H9 (cell line): ENCODE data around the gene IGFBP4. TPM values are rescaled to one million over a fixed set of nuclear protein-coding genes. Genes with fewer than 3 reads are reported as not detected.
"Not testable (repeated sequence)": the region's sequence is repeated elsewhere in the genome, so short reads cannot be mapped to it uniquely, and the experiment has no call there.

Source experiments
- DNase-seq: peaks from one replicate; pipeline ENCODE4 v3.0.0-alpha.2; 2017
- H2AFZ ChIP-seq: one replicate; pipeline ENCODE4 v1.6.1; 2013; ENCODE audit warnings: mild to moderate bottlenecking, low read length, control low read depth, moderate library complexity
- H2AK5ac ChIP-seq: 2 replicates; pipeline ENCODE4 v1.6.1; 2013; ENCODE audit warnings: low read length, control low read depth, mixed read lengths; ENCODE audit not compliant: insufficient read length
- H2BK120ac ChIP-seq: one replicate; pipeline ENCODE4 v1.6.1; 2013; ENCODE audit warnings: low read depth, mild to moderate bottlenecking, low read length, control low read depth, inconsistent platforms; ENCODE audit not compliant: poor library complexity, severe bottlenecking
- H2BK12ac ChIP-seq: 2 replicates; pipeline ENCODE4 v1.6.1; 2013; ENCODE audit warnings: low read length, control low read depth, mixed read lengths, low read depth; ENCODE audit not compliant: insufficient read length
- H2BK15ac ChIP-seq: 2 replicates; pipeline ENCODE4 v1.6.1; 2013; ENCODE audit warnings: low read depth, low read length, control low read depth
- H2BK20ac ChIP-seq: one replicate; pipeline ENCODE4 v1.6.1; 2013; ENCODE audit warnings: low read depth, mild to moderate bottlenecking, low read length, control low read depth, inconsistent platforms; ENCODE audit not compliant: poor library complexity, severe bottlenecking
- H2BK5ac ChIP-seq: 2 replicates; pipeline ENCODE4 v1.6.1; 2013; ENCODE audit warnings: low read length, control low read depth, mixed read lengths; ENCODE audit not compliant: insufficient read length
- H3K14ac ChIP-seq: 2 replicates; pipeline ENCODE4 v1.6.1; 2013; ENCODE audit warnings: low read length, control low read depth; ENCODE audit not compliant: insufficient read depth
- H3K18ac ChIP-seq: 2 replicates; pipeline ENCODE4 v1.6.1; 2013; ENCODE audit warnings: low read depth, mild to moderate bottlenecking, mixed read lengths, low read length, control low read depth; ENCODE audit not compliant: insufficient read length
- H3K23ac ChIP-seq: 2 replicates; pipeline ENCODE4 v1.6.1; 2013; ENCODE audit warnings: low read length, control low read depth, mixed read lengths, low read depth; ENCODE audit not compliant: insufficient read length
- H3K23me2 ChIP-seq: 2 replicates; pipeline ENCODE4 v1.6.1; 2013; ENCODE audit warnings: low read depth, mild to moderate bottlenecking, mixed read lengths, low read length, control low read depth; ENCODE audit not compliant: insufficient read length, poor library complexity, severe bottlenecking
- H3K27ac ChIP-seq: 2 replicates; pipeline ENCODE4 v1.5.1; 2013; ENCODE audit warnings: low read length, control low read depth, mixed read lengths, low read depth; ENCODE audit not compliant: insufficient read length
- H3K27me3 ChIP-seq: 2 replicates; pipeline ENCODE4 v1.6.1; 2013; ENCODE audit warnings: low read length, control low read depth, inconsistent platforms; ENCODE audit not compliant: insufficient read depth
- H3K4ac ChIP-seq: 2 replicates; pipeline ENCODE4 v1.6.1; 2013; ENCODE audit warnings: low read depth, mild to moderate bottlenecking, control low read depth, inconsistent platforms, low read length, moderate library complexity
- H3K4me1 ChIP-seq: 2 replicates; pipeline ENCODE4 v1.6.1; 2013; ENCODE audit warnings: low read length, control low read depth, inconsistent platforms; ENCODE audit not compliant: insufficient read depth
- H3K4me2 ChIP-seq: 2 replicates; pipeline ENCODE4 v1.6.1; 2013; ENCODE audit warnings: low read length, control low read depth, mixed read lengths; ENCODE audit not compliant: insufficient read length, insufficient read depth
- H3K56ac ChIP-seq: 2 replicates; pipeline ENCODE4 v1.6.1; 2013; ENCODE audit warnings: low read depth, mild to moderate bottlenecking, mixed read lengths, low read length, control low read depth; ENCODE audit not compliant: insufficient read length
- H3K79me1 ChIP-seq: 2 replicates; pipeline ENCODE4 v1.6.1; 2013; ENCODE audit warnings: low read depth, mild to moderate bottlenecking, moderate library complexity, low read length, control low read depth, inconsistent platforms; ENCODE audit not compliant: insufficient read depth, poor library complexity, severe bottlenecking
- H3K79me2 ChIP-seq: 2 replicates; pipeline ENCODE4 v1.6.1; 2013; ENCODE audit warnings: low read length, control low read depth, inconsistent platforms; ENCODE audit not compliant: insufficient read depth
- H3K9ac ChIP-seq: 2 replicates; pipeline ENCODE4 v1.6.1; 2013; ENCODE audit warnings: low read length, control low read depth, mixed read lengths; ENCODE audit not compliant: insufficient read length; ENCODE audit errors: extremely low read depth
- H3K9me3 ChIP-seq: one replicate; pipeline ENCODE4 v1.6.1; 2013; ENCODE audit warnings: low read depth, low read length, inconsistent platforms; ENCODE audit not compliant: control insufficient read depth
- H3T11ph ChIP-seq: one replicate; pipeline ENCODE4 v1.6.1; 2013; ENCODE audit warnings: mild to moderate bottlenecking, low read length, control low read depth, inconsistent platforms
- H4K20me1 ChIP-seq: one replicate; pipeline ENCODE4 v1.6.1; 2013; ENCODE audit not compliant: control insufficient read depth, insufficient read length, insufficient read depth
- H4K5ac ChIP-seq: 2 replicates; pipeline ENCODE4 v1.6.1; 2013; ENCODE audit warnings: low read depth, mild to moderate bottlenecking, mixed read lengths, low read length, control low read depth; ENCODE audit not compliant: insufficient read length
- H4K8ac ChIP-seq: replicated peaks from 2 replicates; pipeline ENCODE4 v1.6.1; 2013; ENCODE audit warnings: low read length, control low read depth, mixed read lengths, low read depth; ENCODE audit not compliant: insufficient read length
- H4K91ac ChIP-seq: 2 replicates; pipeline ENCODE4 v1.6.1; 2013; ENCODE audit warnings: low read depth, mild to moderate bottlenecking, moderate library complexity, mixed read lengths, low read length, control low read depth; ENCODE audit not compliant: insufficient read length
- H3K27ac Mint-ChIP-seq, 3 experiments: 2 replicates in 2 of 3; 3 replicates in 1 of 3; pipeline ENCODE4 v1.8.0; 2020 to 2021; ENCODE audit warnings: mixed read lengths in 3 of 3, mild to moderate bottlenecking in 1 of 3, moderate library complexity in 1 of 3
- H3K27me3 Mint-ChIP-seq: 2 replicates; pipeline ENCODE4 v1.8.0; 2021; ENCODE audit warnings: low read depth, mild to moderate bottlenecking, moderate library complexity, mixed read lengths
- H3K36me3 Mint-ChIP-seq, 3 experiments: 2 replicates in 2 of 3; 3 replicates in 1 of 3; pipeline ENCODE4 v1.8.0; 2020 to 2021; ENCODE audit warnings: low read depth in 3 of 3, mixed read lengths in 3 of 3; ENCODE audit not compliant: insufficient read depth in 1 of 3
- H3K4me1 Mint-ChIP-seq, 2 experiments: 2 replicates each; pipeline ENCODE4 v1.8.0; 2020; ENCODE audit warnings: mixed read lengths in 2 of 2
- H3K4me3 Mint-ChIP-seq, 2 experiments: 2 replicates in 1 of 2; 3 replicates in 1 of 2; pipeline ENCODE4 v1.8.0; 2020 to 2021; ENCODE audit warnings: mild to moderate bottlenecking in 2 of 2, mixed read lengths in 2 of 2, moderate library complexity in 1 of 2
- H3K9me3 Mint-ChIP-seq, 2 experiments: 2 replicates in 1 of 2; 3 replicates in 1 of 2; pipeline ENCODE4 v1.8.0; 2020; ENCODE audit warnings: mild to moderate bottlenecking in 2 of 2, mixed read lengths in 2 of 2, moderate library complexity in 1 of 2
- CTCF ChIP-seq: fragments of 200-600 bp; sonication (generic); conservative IDR thresholded peaks from 3 replicates; pipeline ENCODE4 v1.8.0; 2021; ENCODE audit warnings: antibody characterized with exemption, mild to moderate bottlenecking
- WGBS: extraction: QIAGEN DNeasy Blood & Tissue Kit; methylation state at CpG from one replicate; pipeline ENCODE4 v1.1.7; 2013; ENCODE audit warnings: missing lambda C conversion rate, low lambda C conversion rate, mixed read lengths; ENCODE audit not compliant: insufficient read length; ENCODE audit errors: extremely low coverage; 5-methylcytosine and 5-hydroxymethylcytosine counted together
- total RNA-seq: library from RNA; stranded (reverse); gene quantifications from 2 replicates; pipeline ENCODE4 v1.2.1, GENCODE V29; 2021

Gene IGFBP4
- total RNA-seq, 1 experiment from 2014 or later, result 49.9 TPM

- H3K9me3 ChIP-seq, result no peaks in the 10 kb centered on the region
- no peak overlapping the region for H3K56ac ChIP-seq
- H2BK20ac ChIP-seq, result no peak overlapping the region
- no peak overlapping the region for H4K91ac ChIP-seq
- H3K14ac ChIP-seq, result no peak overlapping the region
- H3K79me2 ChIP-seq, result peaks cover 5% of the 10 kb centered on the region; the same call in 1 of the 2 replicates
- TF ChIP-seq CTCF, result no peak
- no peak overlapping the region for H3T11ph ChIP-seq
- no peaks in the 10 kb centered on the region for H4K20me1 ChIP-seq
- no peak overlapping the region for H3K27ac ChIP-seq
- H4K5ac ChIP-seq, result no peak overlapping the region
- no peak overlapping the region for H2BK5ac ChIP-seq
- Mint-ChIP-seq H3K27me3 (no peaks in the 10 kb centered on the region), H3K4me3 (no peak overlapping the region), H3K27ac (peak overlapping the region in 1 of 3 experiments; percentile 95; a peak in 3 of 7 replicates), H3K9me3 (peaks cover 0 to 2% of the 10 kb centered on the region in 2 experiments; a peak in 1 of 5 replicates), H3K4me1 (peaks cover 41 to 54% of the 10 kb centered on the region in 2 experiments), H3K36me3 (peaks cover 57 to 75% (median 67%) of the 10 kb centered on the region in 3 experiments)
- no peak overlapping the region for H2AK5ac ChIP-seq
- no peak overlapping the region for H2BK15ac ChIP-seq
- H2BK120ac ChIP-seq, result no peak overlapping the region
- no peak overlapping the region for H3K4ac ChIP-seq
- no peak overlapping the region for H3K9ac ChIP-seq
- no peaks in the 10 kb centered on the region for H3K27me3 ChIP-seq
- DNase-seq, result no peak
- peaks cover 4% of the 10 kb centered on the region for H3K23me2 ChIP-seq
- H2AFZ ChIP-seq, result no peak overlapping the region
- H3K4me2 ChIP-seq, result no peak overlapping the region
- no peaks in the 10 kb centered on the region; the same call in 1 of the 2 replicates for H3K4me1 ChIP-seq
- no peak overlapping the region for H3K23ac ChIP-seq
- H2BK12ac ChIP-seq, result no peak overlapping the region
- H3K18ac ChIP-seq, result no peak overlapping the region
- no peak overlapping the region for H4K8ac ChIP-seq
- H3K79me1 ChIP-seq, result no peaks in the 10 kb centered on the region
These were observed 30.4 kb upstream of the IGFBP4 start for GRCh38 chr17:40412880-40413279.

GRCh38 chr17:40414312-40414711 is 28.9 kb upstream of the IGFBP4 start:
- Mint-ChIP-seq H3K27ac (peak overlapping the region in 1 of 3 experiments; percentile 58; a peak in 2 of 7 replicates), H3K4me1 (peaks cover 43 to 55% of the 10 kb centered on the region in 2 experiments), H3K36me3 (peaks cover 54 to 66% (median 60%) of the 10 kb centered on the region in 3 experiments)
- not testable (repeated sequence) for H4K5ac ChIP-seq, H3K14ac ChIP-seq, H3K79me2 ChIP-seq, H3K4me3 Mint-ChIP-seq, H2BK12ac ChIP-seq, H3K9ac ChIP-seq, H3K27me3 ChIP-seq, H3K23ac ChIP-seq, H3T11ph ChIP-seq, H3K9me3 Mint-ChIP-seq, H3K56ac ChIP-seq, H2BK5ac ChIP-seq, DNase-seq, H4K91ac ChIP-seq, H3K23me2 ChIP-seq, H2BK15ac ChIP-seq, H2BK20ac ChIP-seq, H3K27ac ChIP-seq, H3K79me1 ChIP-seq, H2AK5ac ChIP-seq, H2AFZ ChIP-seq, H3K9me3 ChIP-seq, H3K4me2 ChIP-seq, H4K20me1 ChIP-seq, H3K4ac ChIP-seq, H3K4me1 ChIP-seq, H4K8ac ChIP-seq, H3K18ac ChIP-seq, H3K27me3 Mint-ChIP-seq, H2BK120ac ChIP-seq
- WGBS, result no CpG with 5 or more reads among the region's 4 CpGs
